Hematopoietic multipotent progenitor cell treated with erythropoietin and hydrocortisone succinate and interleukin-3 and kit ligand, for 17 days (in vitro differentiated cells): ENCODE measurements around the gene ERFL.

Experiments
- DNase-seq: peaks from one replicate; pipeline ENCODE4 v3.0.0-alpha.2; 2015; ENCODE audit warnings: low spot score

The ERFL gene

GRCh38 chr19:41896581-41896942 lies 31.7 kb downstream of the ERFL start:
- DNase-seq, result no peak

- DNase-seq, result no peak
Measured at GRCh38 chr19:41895745-41896580, 32.3 kb downstream of the ERFL start.

- no peak for DNase-seq
Measured at GRCh38 chr19:41894350-41894749, 33.9 kb downstream of the ERFL start.

- no peak for DNase-seq
Measured at GRCh38 chr19:41893899-41894298, 34.4 kb downstream of the ERFL start.

GRCh38 chr19:41892173-41892902 lies 35.9 kb downstream of the ERFL start:
- no peak for DNase-seq

DNA sequence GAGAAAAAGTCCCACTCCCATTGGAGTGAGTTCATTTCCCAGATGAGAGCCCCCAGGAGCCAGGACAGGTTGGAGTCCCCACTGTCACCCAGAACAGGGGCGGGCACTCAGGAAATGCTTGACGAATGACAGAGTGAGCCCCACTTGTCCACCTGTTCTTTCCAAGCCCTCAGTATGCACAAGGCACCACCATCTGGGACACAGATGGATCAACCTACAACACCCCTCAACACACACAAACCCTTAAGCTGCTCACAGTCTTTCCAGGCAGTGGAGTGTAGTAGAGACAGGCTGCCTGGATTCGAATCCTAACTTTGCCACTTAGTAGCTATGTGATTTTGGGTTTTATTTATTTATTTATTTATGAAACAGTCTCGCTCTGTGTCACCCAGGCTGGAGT lies 37.3 kb downstream of the ERFL start:
- no peak for DNase-seq

DNA sequence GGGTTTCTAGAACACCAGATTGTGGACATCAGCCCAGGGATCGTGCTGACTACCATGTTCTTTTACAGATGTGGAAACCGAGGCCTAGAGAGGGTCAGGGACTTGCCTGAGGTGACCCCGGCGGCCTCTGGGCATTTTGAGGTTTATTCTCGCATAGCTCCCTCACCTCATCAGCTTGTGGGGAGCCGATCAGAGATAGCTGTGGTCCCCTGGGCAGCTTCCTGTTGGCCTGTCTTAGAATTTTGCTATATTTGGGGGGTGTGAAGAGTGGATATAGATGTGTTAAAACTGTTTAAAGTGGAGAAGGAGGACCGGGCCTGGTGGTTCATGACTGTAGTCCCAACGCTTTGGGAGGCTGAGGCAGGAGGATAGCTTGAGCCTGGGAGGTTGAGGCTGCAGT lies 38.4 kb downstream of the ERFL start:
- no peak for DNase-seq

GRCh38 chr19:41888926-41889325 lies 39.3 kb downstream of the ERFL start:
- no peak for DNase-seq

DNA sequence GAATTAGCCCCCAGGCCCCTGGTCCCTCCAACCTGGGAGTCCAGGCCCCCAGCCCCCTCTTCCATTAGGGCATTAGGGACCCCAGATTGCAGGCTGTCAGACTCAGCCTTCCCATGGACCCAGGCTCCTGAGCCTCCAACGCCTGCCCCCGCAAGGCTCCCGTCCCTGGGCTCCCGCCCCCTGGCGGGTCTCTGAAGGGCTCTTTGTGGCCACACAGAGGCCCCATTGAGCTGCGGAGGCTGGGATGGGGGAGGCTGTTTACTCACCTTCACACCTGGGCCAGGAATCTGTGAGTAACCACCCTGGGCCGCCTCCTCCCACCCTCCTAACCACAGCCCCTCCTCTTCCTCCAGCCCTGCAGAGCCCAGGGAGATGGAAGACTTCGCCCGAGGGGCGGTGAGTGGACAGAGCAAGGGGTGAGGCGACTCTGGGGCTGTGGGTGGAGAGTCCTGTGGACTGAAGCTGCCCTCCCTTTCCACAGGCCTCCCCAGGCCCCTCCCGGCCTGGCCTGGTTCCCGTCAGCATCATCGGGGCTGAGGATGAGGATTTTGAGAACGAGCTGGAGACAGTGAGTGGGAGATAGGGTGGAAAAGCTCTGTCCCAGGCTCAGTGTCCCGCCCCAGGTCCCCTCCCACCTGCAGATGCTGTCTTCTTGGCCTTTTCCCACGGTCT lies 40.4 kb downstream of the ERFL start:
- DNase-seq, result no peak

DNA sequence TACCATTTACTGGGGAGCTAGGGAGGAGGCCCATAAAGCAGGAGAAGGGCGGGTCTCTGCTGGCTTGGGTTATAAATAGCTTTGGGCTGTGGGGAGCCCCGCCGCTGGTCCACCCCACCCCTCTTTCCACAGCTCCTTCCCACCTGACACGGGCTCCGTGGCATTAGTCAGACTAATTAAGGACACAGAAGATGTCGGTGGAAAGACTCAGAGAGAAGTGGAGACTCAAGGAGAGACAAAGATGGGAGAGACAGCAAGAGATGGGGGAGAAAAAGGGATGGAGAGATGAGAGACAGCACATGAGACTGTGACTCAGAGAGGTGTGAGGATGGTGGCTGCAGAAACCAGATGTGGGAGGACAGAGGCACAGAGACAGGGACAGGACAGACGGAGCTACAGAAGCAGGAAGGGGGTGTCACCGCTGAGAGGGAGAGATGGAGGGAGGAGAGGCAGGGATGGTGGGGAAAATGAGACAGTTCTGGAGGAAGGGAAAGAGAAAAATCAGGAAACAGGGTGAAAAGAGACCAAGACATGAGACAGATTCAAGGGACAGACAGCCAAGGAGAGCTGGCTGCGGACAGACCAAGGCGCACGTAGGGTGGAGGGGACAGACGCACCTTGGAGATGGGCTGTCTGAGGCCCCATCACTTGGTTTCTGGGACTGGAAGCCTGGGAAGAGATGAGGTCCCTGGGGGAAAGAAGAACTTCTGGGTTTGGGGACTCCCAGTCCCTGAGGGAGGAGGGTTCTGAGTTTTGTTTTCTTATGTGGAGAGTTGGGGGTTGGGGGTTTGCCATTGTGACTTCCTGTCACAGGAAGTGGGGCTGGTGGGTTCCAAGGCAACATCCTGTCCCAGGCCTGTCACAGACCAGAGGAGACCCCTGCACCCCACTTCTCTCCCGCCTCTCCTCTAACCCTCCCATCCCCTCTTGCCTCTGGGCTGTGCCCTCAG lies 41.2 kb downstream of the ERFL start:
- no peak for DNase-seq

DNA sequence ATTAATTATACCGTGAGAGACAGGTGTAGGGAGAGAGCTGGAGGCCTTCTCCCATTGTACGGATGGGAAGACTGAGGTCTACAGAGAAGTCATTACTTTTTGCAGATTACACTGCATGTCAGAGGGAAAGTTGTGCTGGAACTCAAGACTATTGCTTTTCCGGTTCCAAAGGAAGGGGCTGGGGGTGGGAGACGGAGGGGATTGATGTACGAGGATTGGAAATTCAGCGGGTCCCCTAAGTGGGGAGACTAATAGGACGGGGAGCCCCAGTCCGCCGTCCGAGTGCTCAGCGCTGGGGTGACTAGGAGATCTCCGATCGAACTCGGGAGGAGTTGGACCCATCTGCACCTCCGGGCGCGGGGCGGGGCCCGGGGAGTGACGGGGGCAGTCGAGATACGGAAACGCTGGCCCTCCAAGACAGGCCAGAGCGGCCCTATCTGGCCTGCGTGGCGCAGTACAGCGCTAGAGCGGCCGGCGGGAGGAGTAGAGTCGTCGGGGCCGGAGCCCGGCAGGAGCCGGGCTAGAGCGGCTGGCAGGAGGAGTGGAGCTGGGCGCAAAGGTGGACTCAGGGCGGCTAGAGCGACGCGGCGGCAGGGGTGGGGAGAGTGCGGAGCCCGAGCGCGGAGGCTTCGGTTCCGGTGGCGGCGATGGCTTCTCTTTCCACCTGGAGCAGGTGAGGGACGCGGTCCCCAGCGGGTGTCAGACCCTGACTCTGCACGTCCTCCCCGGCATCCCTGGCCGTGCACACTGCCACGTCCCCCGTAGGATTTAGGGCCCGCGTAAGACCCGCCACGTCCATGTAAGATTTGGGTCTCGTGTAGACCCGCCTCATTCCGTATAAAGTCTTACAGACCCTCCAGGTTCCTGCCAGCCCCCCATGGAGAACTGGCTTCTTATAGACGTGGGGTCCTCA lies 44.2 kb downstream of the ERFL start:
- peak; percentile 93 for DNase-seq

DNA sequence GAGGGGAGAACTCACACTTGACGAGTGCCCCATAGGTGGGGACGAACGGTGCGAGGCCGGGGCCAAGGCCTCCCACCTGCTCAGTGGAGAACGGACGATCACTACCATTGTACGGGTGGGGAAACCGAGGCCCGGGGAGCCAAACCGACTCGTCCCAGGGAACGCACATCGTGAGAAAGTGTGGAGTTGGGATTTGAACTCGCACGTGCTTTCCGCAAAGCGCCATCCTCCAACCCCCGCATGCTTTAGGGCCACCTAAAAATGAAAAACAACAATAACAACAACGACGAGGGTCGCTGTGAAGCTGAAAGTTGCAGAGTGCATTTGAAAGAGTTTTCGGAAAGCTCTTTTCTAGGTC lies 44.8 kb downstream of the ERFL start:
- DNase-seq, result no peak

GRCh38 chr19:41882568-41883462 lies 45.4 kb downstream of the ERFL start, which contains the start of gene ARHGEF1:
Gene ARHGEF1 (plus strand): TSS chr19:41883184. CDS start chr19:41888083, 4,899 bp downstream.
- DNase-seq, result no peak

GRCh38 chr19:41880329-41880708 lies 47.9 kb downstream of the ERFL start:
- DNase-seq, result no peak

GRCh38 chr19:41879670-41880328 lies 48.5 kb downstream of the ERFL start:
- no peak for DNase-seq

DNA sequence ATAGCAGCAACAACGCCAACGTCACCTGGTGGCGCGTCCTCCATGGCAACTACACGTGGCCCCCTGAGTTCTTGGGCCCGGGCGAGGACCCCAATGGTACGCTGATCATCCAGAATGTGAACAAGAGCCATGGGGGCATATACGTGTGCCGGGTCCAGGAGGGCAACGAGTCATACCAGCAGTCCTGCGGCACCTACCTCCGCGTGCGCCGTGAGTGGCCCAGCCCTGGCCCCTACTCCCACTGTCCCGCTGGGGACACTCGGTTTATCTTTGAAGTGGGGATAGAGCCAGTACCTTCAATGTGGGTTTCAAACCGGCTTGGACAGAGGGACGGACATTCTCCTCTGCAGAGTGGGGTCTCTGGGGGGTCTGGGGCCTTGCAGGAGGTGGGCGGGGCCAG lies 49.2 kb downstream of the ERFL start:
- no peak for DNase-seq

- DNase-seq, result no peak
Measured at GRCh38 chr19:41877916-41878905, 50.0 kb downstream of the ERFL start.
